RWPE2 (cell line): Measurements from ENCODE around the gene AMIGO3.

Experiments used
- ATAC-seq: fragments of 200-7000 bp; cut with Tn5 transposase; 3 replicates; pipeline ENCODE4 v1.9.1; 2021; ENCODE audit warnings: low read depth
- DNase-seq: peaks from one replicate; pipeline ENCODE4 v3.0.0-alpha.2; 2020; ENCODE audit warnings: low spot score
- H3K27ac ChIP-seq: fragments of 450-650 bp; 2 replicates; pipeline ENCODE4 v1.5.1; 2017; ENCODE audit warnings: mild to moderate bottlenecking; ENCODE audit not compliant: poor library complexity, severe bottlenecking
- H3K27me3 ChIP-seq: fragments of 250-450 bp; sonication (Bioruptor Pico); 2 replicates; pipeline ENCODE4 v1.5.1; 2021; ENCODE audit warnings: mild to moderate bottlenecking, moderate library complexity; ENCODE audit not compliant: insufficient read depth, poor library complexity, severe bottlenecking
- H3K36me3 ChIP-seq: fragments of 250-450 bp; sonication (Bioruptor Pico); 2 replicates; pipeline ENCODE4 v1.5.1; 2020; ENCODE audit warnings: low read depth, mild to moderate bottlenecking, moderate library complexity
- H3K4me1 ChIP-seq: fragments of 250-450 bp; sonication (Bioruptor Pico); 2 replicates; pipeline ENCODE4 v1.5.1; 2021; ENCODE audit warnings: mild to moderate bottlenecking, moderate library complexity; ENCODE audit not compliant: insufficient read depth, poor library complexity, severe bottlenecking
- H3K4me3 ChIP-seq: fragments of 250-450 bp; sonication (Bioruptor Pico); 2 replicates; pipeline ENCODE4 v1.5.1; 2021; ENCODE audit warnings: mild to moderate bottlenecking, moderate library complexity; ENCODE audit not compliant: severe bottlenecking
- H3K9me3 ChIP-seq: fragments of 250-450 bp; sonication (Bioruptor Pico); 2 replicates; pipeline ENCODE4 v1.5.1; 2021; ENCODE audit warnings: mild to moderate bottlenecking, moderate library complexity; ENCODE audit not compliant: severe bottlenecking
- CTCF ChIP-seq: fragments of 450-650 bp; IDR thresholded peaks from one replicate; pipeline ENCODE4 v1.5.1; 2017; ENCODE audit warnings: mild to moderate bottlenecking, moderate library complexity; ENCODE audit not compliant: poor library complexity, severe bottlenecking

Gene AMIGO3

GRCh38 chr3:49719214-49719884 lies at the start of gene AMIGO3:
Gene AMIGO3, minus strand, starts transcription at chr3:49719684. Its CDS starts 219 bp downstream, at chr3:49719465.
- no peak within 1 kb of the TSS for H3K27ac ChIP-seq
- peaks cover 24% of the 10 kb centered on the region for H3K36me3 ChIP-seq
- no peaks in the 10 kb centered on the region for H3K9me3 ChIP-seq
- TF ChIP-seq CTCF = peak; percentile 27
- H3K4me1 ChIP-seq = no peaks in the 10 kb centered on the region
- DNase-seq = peak; percentile 97
- ATAC-seq = peak; percentile 68
- H3K4me3 ChIP-seq = peak within 1 kb of the TSS; percentile 28
- H3K27me3 ChIP-seq = no peaks in the 10 kb centered on the region

- Histone ChIP-seq H3K27me3 (no peaks in the 10 kb centered on the region), H3K4me1 (no peaks in the 10 kb centered on the region), H3K4me3 (no peak overlapping the region), H3K27ac (no peak overlapping the region), H3K36me3 (peaks cover 8% of the 10 kb centered on the region), H3K9me3 (no peaks in the 10 kb centered on the region)
- DNase-seq (no peak), ATAC-seq (no peak)
- TF ChIP-seq CTCF = no peak
These were observed 44.5 kb upstream of the AMIGO3 start for GRCh38 chr3:49763981-49764380.

- DNase-seq = no peak
- no peak overlapping the region for H3K4me3 ChIP-seq
These were observed 42.2 kb upstream of the AMIGO3 start for GRCh38 chr3:49761661-49762060.

GRCh38 chr3:49759226-49759625 lies 39.7 kb upstream of the AMIGO3 start:
- DNase-seq = no peak
- no peaks in the 10 kb centered on the region for H3K27me3 ChIP-seq
- no peak overlapping the region for H3K27ac ChIP-seq
- peaks cover 6% of the 10 kb centered on the region for H3K36me3 ChIP-seq
- no peak for ATAC-seq
- no peak for TF ChIP-seq CTCF
- H3K4me1 ChIP-seq = no peaks in the 10 kb centered on the region
- no peaks in the 10 kb centered on the region for H3K9me3 ChIP-seq
- no peak overlapping the region for H3K4me3 ChIP-seq

More at GRCh38 chr3:49761661-49762060, 42.2 kb upstream of the AMIGO3 start:
- peaks cover 6% of the 10 kb centered on the region for H3K36me3 ChIP-seq
- no peak overlapping the region for H3K27ac ChIP-seq
- no peak for ATAC-seq
- H3K27me3 ChIP-seq = no peaks in the 10 kb centered on the region
- no peak for TF ChIP-seq CTCF
- H3K9me3 ChIP-seq = no peaks in the 10 kb centered on the region
- no peaks in the 10 kb centered on the region for H3K4me1 ChIP-seq

GRCh38 chr3:49757197-49757596 lies 37.7 kb upstream of the AMIGO3 start:
- H3K4me3 ChIP-seq = no peak overlapping the region
- no peaks in the 10 kb centered on the region for H3K27me3 ChIP-seq
- no peaks in the 10 kb centered on the region for H3K4me1 ChIP-seq
- peaks cover 7% of the 10 kb centered on the region; the same call in 1 of the 2 replicates for H3K36me3 ChIP-seq
- no peak for ATAC-seq
- TF ChIP-seq CTCF = no peak
- no peaks in the 10 kb centered on the region for H3K9me3 ChIP-seq
- no peak overlapping the region for H3K27ac ChIP-seq
- DNase-seq = no peak
